Tongue (tissue), 2 donors: ENCODE results near the gene TRAPPC14. TPM values are rescaled to one million over a fixed set of nuclear protein-coding genes. Genes with fewer than 3 reads are reported as not detected.
A peak's percentile ranks its signal among the peaks of the same experiment; 100 is the strongest.
"Not testable (repeated sequence)": the region's sequence is repeated elsewhere in the genome, so short reads cannot be mapped to it uniquely, and the experiment has no call there.

Experiments
- DNase-seq: peaks from one replicate; pipeline ENCODE4 v3.0.0-alpha.2; 2015
- total RNA-seq: library from RNA; depleted of rRNA; stranded (reverse); fragments of >200 nt; gene quantifications from one replicate; pipeline ENCODE4 v1.2.3, GENCODE V29; 2014

The TRAPPC14 gene
- total RNA-seq, 1 donor from 2014 or later = 4.5 TPM

DNA sequence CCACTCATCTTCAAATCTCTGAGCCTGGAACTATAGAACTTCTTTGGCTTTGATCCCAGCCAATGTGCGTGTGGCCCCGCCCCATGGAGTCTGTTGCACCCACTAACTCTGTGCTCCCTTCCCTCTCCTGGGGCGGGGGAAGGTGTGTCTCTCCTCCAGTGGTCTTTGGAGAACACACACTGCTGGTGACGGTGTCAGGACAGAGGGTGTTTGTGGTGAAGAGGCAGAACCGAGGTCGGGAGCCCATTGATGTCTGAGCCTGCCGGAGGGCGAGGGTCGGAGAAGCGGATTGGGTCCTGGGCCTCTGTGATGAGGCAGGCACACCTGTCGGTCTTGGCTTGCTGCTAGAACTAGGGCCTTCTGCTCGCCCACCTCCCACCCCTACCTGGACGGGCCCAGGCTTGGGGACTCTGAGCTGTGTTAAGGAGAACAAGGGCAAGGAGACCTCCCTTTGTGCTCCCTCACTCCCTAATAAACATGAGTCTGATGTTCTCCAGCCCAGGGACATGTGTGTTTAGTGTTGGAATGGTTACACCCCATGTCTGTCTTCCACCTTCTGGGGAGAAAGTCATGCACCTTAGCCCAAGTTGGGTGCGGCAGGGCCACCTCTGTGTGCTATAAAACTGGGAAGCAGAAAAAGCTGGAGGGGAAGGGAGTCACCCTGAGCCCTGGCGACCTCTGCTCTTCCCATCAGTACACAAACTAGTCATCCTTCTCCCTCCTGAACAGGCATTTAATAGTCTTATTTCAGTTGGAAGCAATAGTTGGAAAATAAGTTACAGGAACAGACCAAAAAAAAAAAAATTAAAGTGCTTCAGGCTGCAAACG is 4.6 kb downstream of the TRAPPC14 start:
- DNase-seq = no peak

DNA sequence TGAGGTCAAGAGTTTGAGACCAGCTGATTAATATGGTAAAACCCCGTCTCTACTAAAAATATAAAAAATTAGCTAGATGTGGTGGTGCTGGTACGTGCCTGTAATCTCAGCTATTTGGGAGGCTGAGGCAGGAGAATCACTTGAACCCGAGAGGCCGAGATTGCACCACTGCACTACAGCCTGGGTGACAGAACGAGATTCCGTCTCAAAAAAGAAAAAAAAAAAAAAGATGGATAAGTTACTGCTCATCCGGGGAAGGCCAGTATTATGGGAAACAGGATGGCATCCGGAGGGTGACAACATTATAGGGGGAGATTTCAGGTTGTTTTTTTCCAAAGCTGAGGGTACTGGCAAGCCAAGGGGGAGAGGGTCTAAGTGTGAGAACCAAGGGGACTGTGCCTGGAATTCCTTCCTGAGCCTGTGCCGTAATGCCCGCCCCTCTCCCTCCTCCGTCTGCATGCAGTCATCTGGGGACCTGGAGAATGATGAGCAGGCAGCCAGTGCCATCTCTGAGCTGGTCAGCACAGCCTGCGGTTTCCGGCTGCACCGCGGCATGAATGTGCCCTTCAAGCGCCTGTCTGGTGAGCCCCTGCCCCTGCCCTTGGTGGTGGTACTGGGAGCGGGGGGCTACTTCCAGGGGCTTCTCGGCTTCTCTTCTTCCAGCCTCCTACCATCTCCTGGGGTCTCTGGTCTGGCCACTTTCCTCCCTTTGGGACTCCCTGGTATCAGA is 5.4 kb downstream of the TRAPPC14 start:
- DNase-seq = no peak

DNA sequence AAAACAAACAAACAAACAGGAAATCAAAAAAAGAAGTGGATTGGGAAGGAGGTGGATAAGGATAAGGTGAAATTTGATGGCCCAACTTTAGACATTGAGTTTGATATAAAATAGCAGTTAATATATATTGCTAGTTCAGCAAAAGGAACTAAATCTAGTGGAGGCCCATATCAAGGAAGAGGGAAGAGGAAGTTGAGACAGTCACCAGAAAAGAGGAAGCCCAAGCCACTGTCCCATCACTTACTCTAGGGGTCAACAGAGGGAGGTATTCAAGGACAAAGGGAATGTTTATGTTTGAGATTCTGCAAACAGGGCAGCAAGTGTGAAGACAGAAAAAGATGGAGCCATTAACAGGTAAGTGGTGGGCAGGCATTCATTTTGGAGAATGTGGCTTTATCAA is 6.1 kb downstream of the TRAPPC14 start:
- no peak for DNase-seq

DNA sequence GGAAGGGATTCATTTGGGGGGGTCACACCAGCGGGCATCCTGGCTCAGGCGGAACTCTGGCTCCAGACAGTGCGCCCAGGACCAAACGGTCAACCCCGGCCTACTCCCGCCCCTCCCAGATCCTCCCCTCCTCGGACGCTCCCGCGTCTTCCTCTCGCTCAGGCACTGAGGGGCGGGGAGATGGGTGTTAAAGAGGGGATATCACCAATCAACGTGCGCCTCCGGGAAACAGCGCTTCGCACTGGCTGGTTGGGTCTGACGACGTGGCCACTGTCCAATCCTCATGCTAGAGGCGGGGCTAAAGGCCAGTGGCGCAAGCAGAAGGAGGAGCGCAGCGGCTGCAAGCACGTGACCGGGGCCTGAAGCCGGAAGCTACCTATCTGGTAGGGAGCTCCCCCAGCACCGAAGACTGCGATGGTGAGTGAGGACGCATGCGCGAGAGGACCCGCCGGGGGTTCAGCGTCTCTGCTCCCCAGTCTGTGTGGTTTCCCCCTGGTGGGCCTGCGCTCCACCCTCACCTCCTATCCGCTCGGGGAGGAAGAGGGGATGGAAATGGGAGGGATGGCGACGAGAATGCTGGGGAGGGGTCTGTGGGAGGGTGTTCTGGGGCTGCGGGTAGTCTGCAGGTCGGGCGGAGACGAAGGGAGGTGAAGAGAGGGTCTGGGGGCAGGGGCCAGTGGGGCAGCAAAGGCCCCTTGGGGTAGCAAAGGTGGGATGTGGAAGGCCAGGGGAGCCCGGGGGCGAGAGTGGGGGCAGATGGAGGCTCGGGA is 9.8 kb downstream of the TRAPPC14 start, which contains the start of gene LAMTOR4:
Gene LAMTOR4, plus strand, starts transcription at position 360 of the 770 bp plus-strand sequence. Its CDS starts 55 bp downstream, at position 415.
- DNase-seq = peak; percentile 99

DNA sequence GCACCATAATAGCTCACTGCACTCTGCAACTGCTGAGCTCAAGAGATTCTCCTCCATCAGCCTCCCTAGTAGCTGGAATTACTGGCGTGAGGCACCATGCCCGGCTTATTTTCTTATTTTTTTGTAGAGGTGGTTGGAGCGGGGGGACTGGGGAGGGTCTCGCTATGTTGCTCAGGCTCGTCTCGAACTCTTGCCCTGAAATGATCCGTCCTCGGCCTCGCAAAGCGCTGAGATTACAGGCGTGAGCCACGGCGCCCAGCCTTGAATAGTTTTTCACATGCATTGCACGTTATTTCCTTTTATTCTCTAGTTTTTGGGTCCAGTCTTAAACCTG is 10.3 kb downstream of the TRAPPC14 start:
- DNase-seq = no peak

DNA sequence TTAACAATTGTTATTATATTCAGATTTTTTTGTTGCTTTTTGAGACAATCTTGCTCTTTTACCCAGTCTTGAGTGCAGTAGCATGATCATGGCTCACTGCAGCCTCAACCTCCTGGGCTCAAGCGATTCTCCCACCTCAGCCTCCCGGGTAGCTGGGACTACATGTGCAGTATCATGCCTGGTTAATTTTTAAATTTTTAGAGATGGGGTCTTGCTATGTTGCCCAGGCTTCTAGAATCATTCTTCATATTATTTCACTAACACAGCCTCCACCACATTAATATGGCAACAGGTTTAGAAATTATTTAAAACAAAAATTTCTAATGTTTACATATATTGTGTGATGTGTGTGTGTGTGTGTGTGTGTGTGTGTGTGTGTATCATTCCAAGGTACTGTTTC is 11.2 kb downstream of the TRAPPC14 start:
- DNase-seq = no peak

DNA sequence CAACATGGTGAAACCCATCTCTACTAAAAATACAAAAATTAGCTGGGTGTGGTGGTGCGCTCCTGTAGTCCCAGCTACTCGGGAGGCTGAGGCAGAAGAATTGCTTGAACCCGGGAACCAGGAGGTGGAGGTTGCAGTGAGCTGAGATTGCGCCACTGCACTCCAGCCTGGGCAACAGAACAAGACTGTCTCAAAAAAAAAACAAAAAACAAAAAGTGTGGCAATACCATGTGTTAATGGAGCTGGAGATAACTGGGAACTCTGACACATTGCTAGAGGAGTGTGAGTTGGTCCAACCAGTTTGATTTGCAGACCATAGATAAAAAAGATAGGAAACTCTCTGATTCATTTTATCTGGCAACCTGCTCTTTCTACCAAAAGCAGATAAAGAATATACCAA is 12.2 kb downstream of the TRAPPC14 start:
- DNase-seq = not testable (repeated sequence)

DNA sequence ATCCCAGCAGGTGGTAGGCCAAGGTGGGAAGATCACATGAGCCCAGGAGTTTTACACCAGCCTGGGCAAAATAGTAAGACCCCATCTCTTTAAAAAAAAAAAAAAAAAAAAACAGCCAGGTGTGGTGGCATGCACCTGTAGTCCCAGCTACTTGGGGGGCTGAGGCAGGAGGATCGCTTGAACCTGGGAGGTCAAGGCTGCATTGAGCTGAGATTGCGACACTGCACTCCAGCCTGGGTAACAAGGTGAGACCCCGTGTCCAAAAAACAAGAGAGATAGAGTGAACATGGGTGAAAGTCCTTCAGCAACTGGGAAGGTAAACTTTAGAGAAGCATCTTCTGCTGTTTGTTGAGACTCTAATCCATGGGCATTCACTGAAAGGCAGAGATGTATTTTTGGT is 16.1 kb downstream of the TRAPPC14 start:
- no peak for DNase-seq

DNA sequence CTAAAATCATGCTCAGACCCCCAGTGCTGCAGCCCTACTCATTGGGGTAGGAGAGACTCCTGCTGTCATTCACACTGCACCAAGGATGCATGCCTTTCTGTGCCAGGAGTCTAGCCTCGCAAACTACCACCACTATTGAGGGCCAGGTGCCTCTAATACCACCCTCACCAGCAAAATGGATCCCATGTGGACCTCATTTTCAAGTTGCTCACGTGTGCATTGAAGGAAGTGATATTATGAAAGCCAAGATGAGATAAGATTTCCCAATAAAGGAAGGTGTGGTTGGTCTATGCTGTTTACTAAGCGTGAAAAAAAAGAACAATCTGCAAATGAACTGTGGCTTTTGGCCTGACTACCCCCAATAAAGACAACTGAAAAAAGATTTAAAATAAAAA is 17.0 kb downstream of the TRAPPC14 start:
- no peak for DNase-seq

DNA sequence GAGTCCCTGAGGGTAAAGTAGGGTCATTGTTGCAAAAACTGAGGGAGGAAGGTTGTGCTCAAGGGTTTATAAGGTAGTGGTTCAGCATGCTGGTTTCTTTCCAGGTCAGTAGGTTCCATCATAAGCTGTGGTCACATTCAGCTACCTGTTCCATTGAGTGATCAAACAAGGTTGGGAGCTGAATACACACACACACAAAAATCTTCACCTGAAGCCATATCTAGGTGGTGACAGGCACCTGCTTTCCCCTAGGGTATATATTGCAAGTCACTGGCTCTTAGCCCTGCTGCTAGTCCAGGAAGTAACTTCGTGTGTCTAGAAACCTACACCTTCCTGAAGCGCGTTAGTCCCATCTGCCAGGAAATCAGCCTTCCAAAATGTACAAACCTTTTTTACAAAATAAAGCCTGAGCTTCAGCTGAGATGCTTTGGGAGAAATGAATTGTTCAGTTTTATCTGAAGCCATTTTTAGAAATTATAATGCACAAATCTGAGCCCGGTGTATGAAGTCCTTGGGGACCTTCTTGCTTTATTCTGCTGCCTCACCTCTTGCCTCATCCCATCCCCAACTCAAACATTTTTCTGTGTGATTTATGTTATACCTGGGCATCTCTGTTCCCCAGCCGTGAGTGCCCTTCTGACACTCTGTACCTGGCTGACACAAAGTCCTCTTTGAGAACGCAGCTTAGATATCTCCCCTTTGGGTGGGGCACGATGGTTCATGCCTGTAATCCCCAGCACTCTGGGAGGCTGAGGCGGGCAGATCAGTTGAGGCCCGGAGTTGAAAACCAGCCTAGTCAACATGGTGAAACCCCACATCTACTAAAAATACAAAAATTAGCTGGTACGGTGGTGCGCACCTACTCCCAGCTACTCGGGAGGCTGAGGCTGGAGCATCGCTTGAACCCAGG is 20.4 kb downstream of the TRAPPC14 start:
- no peak for DNase-seq

DNA sequence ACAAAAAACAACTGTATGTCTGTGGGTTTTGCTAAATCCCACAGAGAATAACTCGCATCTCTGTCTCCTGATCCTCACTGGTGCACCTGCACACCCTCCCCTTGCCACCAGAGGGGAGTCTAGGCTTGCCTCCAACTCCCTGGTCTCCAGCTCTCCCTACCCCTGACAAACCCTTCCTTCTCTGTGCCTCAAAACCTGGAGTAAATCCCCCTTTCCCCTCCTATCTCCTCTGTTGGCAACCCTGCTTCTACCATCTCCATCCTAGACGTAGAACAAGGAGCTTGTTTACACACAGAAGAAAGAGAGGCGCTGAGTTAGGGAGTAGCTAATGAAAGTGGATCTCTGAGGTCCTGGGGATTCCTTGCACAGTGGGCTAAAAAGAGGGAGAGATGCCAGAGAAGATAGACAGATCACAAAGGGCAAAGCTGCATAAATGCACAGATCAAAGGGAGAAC is 25.8 kb downstream of the TRAPPC14 start:
- peak; percentile 75 for DNase-seq

DNA sequence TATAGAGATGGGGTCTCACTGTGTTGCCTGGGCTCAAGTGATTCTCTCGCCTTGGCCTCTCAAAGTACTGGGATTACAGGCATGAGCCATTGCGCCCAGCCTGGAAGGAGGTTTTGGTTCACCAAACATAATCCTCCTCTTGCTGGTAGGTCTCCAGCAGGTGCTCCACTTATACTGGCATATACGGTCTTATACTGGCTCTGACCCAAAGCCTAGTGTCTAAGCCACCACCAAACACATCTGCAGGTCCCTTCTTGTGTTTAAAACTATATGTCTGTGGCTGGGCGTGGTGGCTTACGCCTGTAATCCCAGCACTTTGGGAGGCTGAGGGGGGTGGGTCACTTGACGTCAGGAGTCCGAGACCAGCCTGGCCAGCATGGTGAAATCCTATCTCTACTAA is 26.4 kb downstream of the TRAPPC14 start:
- no peak for DNase-seq

DNA sequence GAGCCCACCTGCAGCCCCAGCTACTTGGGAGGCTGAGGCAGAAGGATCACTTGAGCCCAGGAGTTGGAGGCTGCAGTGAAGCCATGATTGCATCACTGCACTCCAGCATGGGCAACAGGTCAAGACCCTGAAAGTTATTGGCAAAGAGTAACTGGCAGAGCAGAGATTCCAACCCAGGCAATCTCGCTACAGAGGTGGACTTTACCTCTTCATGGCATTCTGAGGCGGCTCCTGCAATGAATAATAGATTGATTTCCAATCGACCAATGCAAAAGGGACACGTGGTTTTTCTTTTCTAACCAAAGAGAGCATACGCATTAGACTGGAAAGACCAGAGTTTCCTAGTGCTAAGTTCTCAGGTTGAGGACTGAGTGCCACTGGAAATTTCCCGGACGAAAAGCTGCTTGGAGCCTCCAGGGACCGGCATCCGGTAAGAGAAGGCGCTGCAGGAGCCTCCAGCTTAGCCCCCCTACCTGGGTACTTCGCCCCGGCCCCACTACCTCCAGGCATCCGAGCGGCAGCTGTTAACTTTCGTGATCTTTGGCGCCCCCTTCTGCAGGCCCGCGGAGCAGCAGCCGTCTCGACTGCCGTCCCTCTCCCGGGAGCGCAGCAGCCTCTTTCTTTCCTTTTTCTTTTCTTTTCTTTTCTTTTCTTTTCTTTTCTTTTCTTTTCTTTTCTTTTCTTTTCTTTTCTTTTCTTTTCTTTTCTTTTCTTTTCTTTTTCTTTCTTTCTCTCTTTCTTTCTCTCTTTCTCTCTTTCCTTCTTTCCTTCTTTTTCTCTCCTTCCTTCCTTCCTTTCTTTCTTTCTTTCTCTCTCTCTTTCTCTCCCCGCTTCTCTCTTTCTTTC is 27.7 kb downstream of the TRAPPC14 start:
- peak; percentile 87 for DNase-seq

DNA sequence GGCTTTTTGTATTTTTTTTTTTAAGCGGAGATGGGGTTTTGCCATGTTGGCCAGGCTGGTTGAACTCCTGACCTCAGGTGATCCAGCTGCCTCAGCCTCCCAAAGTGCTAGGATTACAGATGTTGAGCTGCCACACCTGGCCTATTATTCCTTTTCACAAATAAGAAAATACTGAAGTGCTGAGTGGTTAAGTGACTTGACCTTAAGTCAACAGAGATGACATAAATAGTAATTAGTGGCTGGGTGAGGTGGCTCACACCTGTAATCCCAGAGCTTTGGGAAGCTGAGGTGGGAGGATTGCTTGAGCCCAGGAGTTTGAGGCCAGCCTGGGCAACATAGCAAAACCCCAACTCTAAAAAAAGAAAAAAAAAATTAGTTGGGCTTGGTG is 28.3 kb downstream of the TRAPPC14 start:
- DNase-seq = not testable (repeated sequence)

DNA sequence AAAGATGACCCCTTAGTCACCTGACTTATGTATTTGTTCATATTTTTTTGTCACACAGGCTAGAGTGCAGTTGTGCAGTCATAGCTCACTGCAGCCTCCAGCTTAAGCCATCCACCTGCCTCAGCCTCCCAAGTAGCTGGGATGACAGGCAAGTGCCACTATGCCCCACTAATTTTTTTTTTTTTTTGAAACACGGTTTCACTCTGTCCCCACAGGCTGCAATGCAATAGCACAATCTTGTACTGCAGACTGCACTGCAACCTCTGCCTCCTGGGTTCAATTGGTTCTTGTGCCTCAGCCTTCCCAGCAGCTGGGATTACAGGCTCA is 29.9 kb downstream of the TRAPPC14 start:
- DNase-seq = no peak

DNA sequence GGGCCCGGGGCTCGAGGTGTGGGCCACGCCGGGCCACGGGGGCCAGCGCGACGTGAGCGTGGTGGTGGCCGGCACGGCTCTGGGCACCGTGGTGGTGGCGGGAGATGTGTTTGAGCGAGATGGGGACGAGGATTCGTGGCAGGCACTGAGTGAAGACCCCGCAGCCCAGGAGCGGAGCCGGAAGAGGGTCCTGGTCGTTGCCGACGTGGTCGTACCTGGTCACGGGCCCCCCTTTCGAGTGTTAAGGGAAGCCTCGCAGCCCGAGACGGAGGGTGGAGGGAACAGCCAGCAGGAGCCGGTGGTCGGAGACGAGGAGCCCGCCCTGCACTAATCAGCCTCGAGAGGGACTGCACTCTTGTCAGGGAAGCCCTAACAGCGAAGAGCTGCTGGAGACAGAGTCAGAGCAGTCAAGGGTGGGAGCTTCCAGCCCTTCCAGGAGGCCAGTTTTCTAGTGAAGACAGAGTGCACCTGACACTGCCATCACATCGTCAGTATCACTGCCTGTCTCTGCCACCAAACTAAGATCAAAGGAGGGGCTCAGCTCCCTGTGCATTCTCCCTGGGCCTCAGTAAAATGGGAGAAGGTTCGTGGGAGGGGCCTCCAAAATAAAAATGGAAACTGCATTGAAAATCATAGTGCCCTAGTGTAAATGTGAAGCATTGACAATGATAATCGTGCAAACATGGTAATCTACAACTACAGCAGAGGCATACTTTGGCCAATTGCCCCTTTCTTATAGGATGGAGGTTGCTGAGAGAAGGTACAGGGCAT is 30.5 kb downstream of the TRAPPC14 start:
- DNase-seq = peak; percentile 41

DNA sequence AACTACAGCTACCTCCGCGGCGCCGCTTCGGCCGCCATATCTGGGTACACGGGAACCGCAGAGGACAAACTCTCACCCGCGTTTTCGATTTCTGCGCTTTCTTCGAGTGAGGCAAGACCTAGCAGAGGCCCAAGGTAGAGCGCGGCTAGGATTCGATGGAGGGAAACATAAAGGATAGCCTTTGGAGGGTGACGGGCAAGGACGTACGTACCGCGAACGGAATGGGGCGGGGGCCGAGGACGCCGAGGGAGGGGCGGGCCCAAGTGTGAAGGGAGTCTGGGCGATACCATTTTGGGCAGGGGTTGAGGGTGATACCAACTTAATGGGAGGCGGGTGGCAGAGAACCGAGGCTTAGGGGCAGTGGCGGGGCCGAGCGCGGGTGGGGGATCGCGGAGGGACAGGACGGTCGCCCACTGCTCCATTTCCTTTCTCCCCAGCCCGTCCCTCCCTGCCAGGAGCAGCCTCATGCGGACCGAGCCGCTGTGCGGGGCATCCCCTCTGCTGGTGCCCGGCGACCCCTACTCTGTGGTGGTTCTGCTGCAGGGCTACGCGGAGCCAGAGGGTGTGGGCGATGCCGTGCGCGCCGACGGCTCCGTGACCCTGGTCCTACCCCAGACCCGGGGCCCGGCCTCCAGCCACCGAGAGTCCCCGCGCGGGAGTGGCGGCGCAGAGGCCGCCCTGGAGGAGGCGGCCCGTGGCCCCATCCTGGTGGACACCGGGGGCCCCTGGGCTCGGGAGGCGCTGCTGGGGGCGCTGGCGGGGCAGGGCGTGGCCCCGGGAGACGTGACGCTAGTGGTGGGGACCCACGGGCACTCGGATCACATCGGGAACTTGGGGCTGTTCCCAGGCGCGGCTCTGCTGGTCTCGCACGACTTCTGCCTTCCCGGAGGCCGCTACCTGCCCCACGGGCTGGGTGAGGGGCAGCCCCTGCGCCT is 31.3 kb downstream of the TRAPPC14 start, which contains the start of gene MBLAC1:
Gene MBLAC1, plus strand, starts transcription at position 37 of the 935 bp plus-strand sequence. Its CDS starts 429 bp downstream, at position 466.
- peak; percentile 98 for DNase-seq

DNA sequence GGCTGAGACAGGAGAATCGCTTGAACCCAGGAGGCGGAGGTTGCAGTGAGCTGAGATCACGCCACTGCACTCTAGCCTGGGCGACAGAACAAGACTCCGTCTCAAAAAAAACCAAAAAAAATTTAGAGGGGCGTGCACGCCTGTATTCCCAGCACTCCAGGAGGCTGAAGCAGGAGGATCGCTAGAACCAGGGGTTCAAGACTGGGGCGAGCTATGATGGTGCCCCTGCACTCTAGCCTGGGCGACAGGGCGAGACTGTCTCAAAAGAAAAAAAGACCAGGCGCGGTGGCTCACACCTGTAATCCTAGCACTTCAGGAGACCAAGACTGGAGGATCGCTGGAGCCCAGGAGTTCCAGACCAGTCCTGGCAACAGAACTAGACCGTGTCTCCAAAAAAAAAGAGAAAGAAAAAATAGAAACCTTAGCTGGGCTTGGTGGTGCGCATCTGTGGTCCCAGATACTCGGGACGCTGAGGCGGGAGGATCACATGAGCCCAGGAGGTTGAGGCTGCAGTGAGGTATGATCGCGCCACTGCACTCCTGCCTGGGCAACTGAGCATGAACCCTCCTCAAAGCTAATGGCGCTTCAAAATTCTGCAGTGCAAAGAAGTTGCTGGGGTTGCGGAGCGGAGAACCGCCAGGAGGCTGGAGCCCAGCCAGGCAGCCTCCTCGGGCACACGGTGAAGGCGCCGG is 32.1 kb downstream of the TRAPPC14 start:
- no peak for DNase-seq
